Measurements from ENCODE around the gene UROS.

Gene UROS

GRCh38 chr10:125761961-125762360, 61.1 kb downstream of the UROS start:
- DNase-seq, result no peak

- no peak for DNase-seq
Observed at GRCh38 chr10:125757742-125758141, 65.3 kb downstream of the UROS start.

GRCh38 chr10:125756853-125757487, 66.1 kb downstream of the UROS start:
- DNase-seq, result no peak

GRCh38 chr10:125756196-125756595, 66.9 kb downstream of the UROS start:
- DNase-seq, result no peak

GRCh38 chr10:125747417-125747816, 75.6 kb downstream of the UROS start:
- DNase-seq, result no peak

- DNase-seq, result no peak
Observed at GRCh38 chr10:125744909-125745308, 78.1 kb downstream of the UROS start.

GRCh38 chr10:125742465-125742864, 80.6 kb downstream of the UROS start:
- no peak for DNase-seq

GRCh38 chr10:125739994-125740679, 82.9 kb downstream of the UROS start:
- DNase-seq, result no peak
